ENCODE results near the gene ADAM21. TPM values are rescaled to one million over a fixed set of nuclear protein-coding genes. Genes with fewer than 3 reads are reported as not detected.

Gene ADAM21
- polyA plus RNA-seq, 1 experiment = 0.26 TPM

DNA sequence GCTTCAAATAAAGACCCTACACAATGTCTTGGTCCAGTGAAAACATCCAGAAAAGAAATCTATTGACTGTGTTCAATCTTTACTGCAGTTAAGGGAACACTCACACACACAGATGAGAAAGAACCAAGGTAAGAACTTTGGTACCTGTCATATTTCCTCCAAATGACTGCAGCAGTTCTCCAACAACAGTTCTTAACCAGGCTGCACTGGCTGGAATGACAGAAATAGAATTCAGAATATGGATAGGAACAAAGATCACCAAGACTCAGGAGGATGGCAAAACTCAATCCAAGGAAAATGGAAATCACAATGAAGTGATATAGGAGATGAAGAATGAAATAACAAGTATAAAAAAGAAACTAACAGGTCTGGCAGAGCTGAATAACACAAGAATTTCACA lies 46.2 kb downstream of the ADAM21 start:
- no peak overlapping the region for H3K27ac ChIP-seq (ENCODE audit: low read depth, low read length)
- DNase-seq (ENCODE audit: low read depth, low spot score) = no peak
- H3K27me3 ChIP-seq (ENCODE audit: control insufficient read depth, insufficient read depth, low read length) = no peaks in the 10 kb centered on the region
- POLR2A ChIA-PET = no interaction called here
- H3K4me3 ChIP-seq (ENCODE audit: low read depth, low read length) = no peak overlapping the region
- CTCF ChIA-PET = no interaction called here
- no peaks in the 10 kb centered on the region; the same call in 1 of the 2 replicates for H3K9me3 ChIP-seq (ENCODE audit: control insufficient read depth, insufficient read depth, low read length)
- TF ChIP-seq, protein P1, sequence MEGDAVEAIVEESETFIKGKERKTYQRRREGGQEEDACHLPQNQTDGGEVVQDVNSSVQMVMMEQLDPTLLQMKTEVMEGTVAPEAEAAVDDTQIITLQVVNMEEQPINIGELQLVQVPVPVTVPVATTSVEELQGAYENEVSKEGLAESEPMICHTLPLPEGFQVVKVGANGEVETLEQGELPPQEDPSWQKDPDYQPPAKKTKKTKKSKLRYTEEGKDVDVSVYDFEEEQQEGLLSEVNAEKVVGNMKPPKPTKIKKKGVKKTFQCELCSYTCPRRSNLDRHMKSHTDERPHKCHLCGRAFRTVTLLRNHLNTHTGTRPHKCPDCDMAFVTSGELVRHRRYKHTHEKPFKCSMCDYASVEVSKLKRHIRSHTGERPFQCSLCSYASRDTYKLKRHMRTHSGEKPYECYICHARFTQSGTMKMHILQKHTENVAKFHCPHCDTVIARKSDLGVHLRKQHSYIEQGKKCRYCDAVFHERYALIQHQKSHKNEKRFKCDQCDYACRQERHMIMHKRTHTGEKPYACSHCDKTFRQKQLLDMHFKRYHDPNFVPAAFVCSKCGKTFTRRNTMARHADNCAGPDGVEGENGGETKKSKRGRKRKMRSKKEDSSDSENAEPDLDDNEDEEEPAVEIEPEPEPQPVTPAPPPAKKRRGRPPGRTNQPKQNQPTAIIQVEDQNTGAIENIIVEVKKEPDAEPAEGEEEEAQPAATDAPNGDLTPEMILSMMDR (IDR thresholded peaks at IDR 0.05; ENCODE audit: low read depth, low read length) = no peak

Small RNAs within 50 kb of the gene (small RNA-seq; reads per million reads assigned to genes)
- gene RNU6-659P (ENCODE audit: insufficient read length, low read depth) = not detected

Other genes with a start within 250 kb of the ADAM21 start
- 32.6 and 42.5 TPM in 2 replicates for gene COX16, start 92.5 kb upstream of the ADAM21 start, polyA plus RNA-seq (2011; rRNA removed)
- 21.9 and 29.2 TPM in 2 replicates for gene SYNJ2BP, start 35.1 kb upstream of the ADAM21 start, polyA plus RNA-seq (2011; rRNA removed)
- gene ADAM20, start 82.8 kb downstream of the ADAM21 start, polyA plus RNA-seq (2011; rRNA removed) = 0.06 and 0.11 TPM in 2 replicates
- gene MED6, start 148.5 kb downstream of the ADAM21 start, polyA plus RNA-seq (2011; rRNA removed) = 32.1 and 48.2 TPM in 2 replicates
- 0.02 and 0.04 TPM in 2 replicates for gene TTC9, start 189.7 kb downstream of the ADAM21 start, polyA plus RNA-seq (2011; rRNA removed)

All from AG04450 (cell line).